Measurements from ENCODE around the gene ZNF883.

ZNF883 gene

GRCh38 chr9:112917047-112917986 is 94.7 kb downstream of the ZNF883 start:
- ATAC-seq, result no peak

DNA sequence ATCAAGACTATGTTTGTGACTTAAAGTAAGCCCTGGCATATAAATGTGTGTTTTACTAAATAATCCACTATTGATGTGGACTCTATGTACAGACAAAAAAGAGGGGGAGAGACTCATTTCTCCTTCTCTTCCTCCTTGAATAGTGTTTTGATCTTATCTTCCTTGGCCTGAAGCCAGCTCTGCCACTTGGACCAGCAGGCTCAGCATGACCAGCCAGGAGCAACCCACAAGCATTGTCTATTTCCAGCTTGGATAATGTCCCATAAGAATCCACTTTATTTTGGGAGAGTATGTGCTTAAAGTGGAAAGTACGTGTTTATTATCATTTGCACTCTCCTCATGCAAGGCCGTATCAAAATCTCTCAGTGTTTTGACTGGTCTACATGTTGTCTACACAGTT is 97.5 kb downstream of the ZNF883 start:
- no peak for ATAC-seq

DNA sequence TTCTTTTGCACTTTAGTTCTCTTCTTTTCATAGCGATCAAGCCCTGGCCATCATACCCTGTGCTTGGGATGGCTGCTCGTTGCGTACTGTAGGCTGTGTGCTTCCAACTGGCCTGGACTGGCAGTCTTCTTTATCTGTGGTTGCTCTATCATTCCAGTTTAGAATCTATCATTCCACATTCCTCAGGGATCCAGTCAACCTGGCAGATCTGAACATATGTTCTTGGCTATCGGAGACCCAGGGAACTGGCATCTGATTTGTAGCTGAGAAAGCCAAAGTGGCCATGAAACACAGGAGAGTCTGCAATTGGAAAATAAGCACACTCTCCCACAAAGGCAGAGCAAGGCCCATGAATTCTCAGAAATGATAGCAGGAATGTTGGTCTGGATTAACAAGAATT is 98.7 kb downstream of the ZNF883 start:
- ATAC-seq, result no peak

DNA sequence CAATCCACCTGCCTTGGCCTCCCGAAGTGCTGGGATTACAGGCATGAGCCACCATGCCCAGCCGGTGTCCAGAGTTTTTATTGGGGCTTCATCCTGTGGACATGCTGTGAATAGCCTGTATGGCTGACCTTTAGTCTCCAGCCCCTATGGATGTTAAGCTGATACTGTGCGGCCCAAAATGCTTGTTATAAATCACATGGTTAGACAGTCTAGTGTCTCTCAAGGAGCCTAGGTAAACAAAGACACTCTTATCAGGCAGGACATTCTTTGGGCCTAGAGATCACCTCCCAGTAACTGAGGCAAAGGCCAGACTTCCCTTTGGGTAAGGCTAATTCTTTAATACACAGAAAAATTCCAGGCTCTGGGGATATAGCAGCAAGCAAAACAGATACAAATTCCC is 99.4 kb downstream of the ZNF883 start:
- ATAC-seq, result no peak

DNA sequence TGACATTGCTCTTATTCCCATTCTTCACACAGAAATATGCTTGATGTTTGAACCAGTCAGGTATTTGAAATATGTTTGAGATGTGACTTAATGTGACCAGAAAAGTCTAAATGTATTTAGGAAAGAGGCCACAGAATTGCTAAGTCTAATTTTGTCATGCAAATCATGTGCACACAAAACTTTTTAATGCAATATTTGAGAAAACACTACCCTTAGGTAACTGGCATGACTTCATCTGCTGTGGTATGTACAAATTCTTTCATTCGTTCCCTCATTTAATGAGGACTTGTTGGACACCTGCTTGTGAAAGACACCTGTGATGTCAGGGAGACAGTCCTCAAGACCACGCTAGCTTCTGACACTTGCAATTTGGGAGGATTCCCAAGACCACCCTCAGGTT is 100.3 kb downstream of the ZNF883 start:
- no peak for ATAC-seq
